Liver (tissue), 9 donors: ENCODE measurements around the gene MYBPC1. TPM values are rescaled to one million over a fixed set of nuclear protein-coding genes. Genes with fewer than 3 reads are reported as not detected.

Experiments used
- DNase-seq: peaks from one replicate; pipeline ENCODE4 v3.0.0-alpha.2; 2017; ENCODE audit warnings: low spot score
- H3K27ac ChIP-seq, 2 donors: one replicate each; pipeline ENCODE4 v1.7.0; 2013; ENCODE audit warnings: inconsistent platforms in 2 of 2, low read length in 2 of 2, control low read depth in 1 of 2, low read depth in 1 of 2, mild to moderate bottlenecking in 1 of 2
- H3K27me3 ChIP-seq, 4 donors: one replicate each; pipeline versions ENCODE4 v1.6.1 to v1.7.0; 2013; ENCODE audit warnings: low read length in 3 of 4, inconsistent platforms in 1 of 4, mild to moderate bottlenecking in 1 of 4, moderate library complexity in 1 of 4; ENCODE audit not compliant: control insufficient read depth in 4 of 4, insufficient read depth in 4 of 4
- H3K36me3 ChIP-seq, 4 donors: one replicate each; pipeline versions ENCODE4 v1.6.1 to v1.7.0; 2013; ENCODE audit warnings: low read length in 3 of 4, mild to moderate bottlenecking in 3 of 4, low read depth in 1 of 4, moderate library complexity in 1 of 4; ENCODE audit not compliant: control insufficient read depth in 4 of 4, insufficient read depth in 3 of 4
- H3K4me1 ChIP-seq, 4 donors: one replicate each; pipeline versions ENCODE4 v1.6.1 to v1.7.0; 2013; ENCODE audit warnings: low read length in 3 of 4, mild to moderate bottlenecking in 3 of 4, moderate library complexity in 1 of 4; ENCODE audit not compliant: control insufficient read depth in 4 of 4, insufficient read depth in 4 of 4
- H3K4me3 ChIP-seq, 3 donors: one replicate each; pipeline versions ENCODE4 v1.6.1 to v1.7.0; 2013; ENCODE audit warnings: low read length in 3 of 3, control low read depth in 1 of 3, low read depth in 1 of 3, mild to moderate bottlenecking in 1 of 3
- H3K9ac ChIP-seq, 2 donors: one replicate each; pipeline ENCODE4 v1.7.0; 2013; ENCODE audit warnings: low read length in 2 of 2, mild to moderate bottlenecking in 2 of 2, moderate library complexity in 2 of 2, control low read depth in 1 of 2, low read depth in 1 of 2
- H3K9me3 ChIP-seq, 4 donors: one replicate each; pipeline versions ENCODE4 v1.6.1 to v1.7.0; 2013; ENCODE audit warnings: low read length in 3 of 4; ENCODE audit not compliant: control insufficient read depth in 4 of 4
- CTCF ChIP-seq: fragments of 150-350 bp; IDR thresholded peaks from 2 replicates; pipeline ENCODE4 v1.5.1; 2017; ENCODE audit warnings: improper control_type of control experiment, low read depth, low read length; ENCODE audit not compliant: missing input control
- EGR1 ChIP-seq, 2 donors: IDR thresholded peaks; 2 replicates each; pipeline ENCODE4 v1.6.1; 2016 to 2018; ENCODE audit warnings: antibody characterized with exemption in 2 of 2, low read depth in 2 of 2
- FOXA1 ChIP-seq: IDR thresholded peaks from 2 replicates; pipeline ENCODE4 v1.6.1; 2016; ENCODE audit warnings: antibody characterized with exemption
- FOXA2 ChIP-seq: IDR thresholded peaks from 2 replicates; pipeline ENCODE4 v1.6.1; 2016; ENCODE audit warnings: antibody characterized with exemption
- GABPA ChIP-seq, 2 donors: IDR thresholded peaks in 1 of 2; conservative IDR thresholded peaks in 1 of 2; 2 replicates each; pipeline ENCODE4 v1.6.1; 2016; ENCODE audit warnings: antibody characterized with exemption in 2 of 2, mild to moderate bottlenecking in 1 of 2, moderate library complexity in 1 of 2
- HNF4A ChIP-seq, 2 donors: conservative IDR thresholded peaks; 2 replicates each; pipeline ENCODE4 v1.6.1; 2016; ENCODE audit warnings: antibody characterized with exemption in 2 of 2, mild to moderate bottlenecking in 2 of 2
- HNF4G ChIP-seq: IDR thresholded peaks from 2 replicates; pipeline ENCODE4 v1.6.1; 2016; ENCODE audit warnings: antibody characterized with exemption
- JUND ChIP-seq, 2 donors: IDR thresholded peaks; 2 replicates each; pipeline ENCODE4 v1.6.1; 2016; ENCODE audit warnings: antibody characterized with exemption in 2 of 2
- MAX ChIP-seq: IDR thresholded peaks from 2 replicates; pipeline ENCODE4 v1.6.1; 2016; ENCODE audit warnings: antibody characterized with exemption
- RAD21 ChIP-seq, 2 donors: IDR thresholded peaks; 2 replicates each; pipeline ENCODE4 v1.6.1; 2016; ENCODE audit warnings: antibody characterized with exemption in 2 of 2, mild to moderate bottlenecking in 2 of 2
- REST ChIP-seq: IDR thresholded peaks from 2 replicates; pipeline ENCODE4 v1.6.1; 2016; ENCODE audit warnings: antibody characterized with exemption, mild to moderate bottlenecking
- RXRA ChIP-seq, 2 donors: IDR thresholded peaks; 2 replicates each; pipeline ENCODE4 v1.6.1; 2017 to 2018; ENCODE audit warnings: antibody characterized with exemption in 2 of 2, mild to moderate bottlenecking in 1 of 2
- SP1 ChIP-seq: IDR thresholded peaks from 2 replicates; pipeline ENCODE4 v1.6.1; 2018; ENCODE audit warnings: antibody characterized with exemption, mild to moderate bottlenecking
- ZBTB33 ChIP-seq: IDR thresholded peaks from 2 replicates; pipeline ENCODE4 v1.6.1; 2016; ENCODE audit warnings: antibody characterized with exemption
- WGBS: extraction: QIAGEN DNeasy Blood & Tissue Kit; methylation state at CpG from one replicate; pipeline ENCODE4 v1.1.7; 2013; 5-methylcytosine and 5-hydroxymethylcytosine counted together
- polyA plus RNA-seq, 2 donors: library from polyadenylated mRNA; stranded (reverse) in 1 of 2; unstranded in 1 of 2; fragments of 200-250 nt in 1 of 2; fragments of >200 nt in 1 of 2; fragmentation: Nextera tagmentation in 1 of 2; extraction: Ambion mirVana in 1 of 2; gene quantifications; one replicate each; pipeline versions ENCODE4 v1.2.1 to v1.2.3, GENCODE V29; 2013 to 2015
- total RNA-seq, 2 donors: library from RNA; depleted of rRNA; stranded (reverse); fragments of >200 nt; gene quantifications; one replicate each; pipeline ENCODE4 v1.2.3, GENCODE V29; 2014
- donor health status: healthy.
- donor health status: healthy.
- donor health status: healthy.
- donor health status: healthy.
- donor health status: healthy.

MYBPC1 gene
- total and polyA plus RNA-seq, 4 donors = under 0.01 TPM; not detected in 3

GRCh38 chr12:101729842-101730241, 135.1 kb downstream of the MYBPC1 start:
- peaks cover 4 to 37% (median 22%) of the 10 kb centered on the region in 4 donors for H3K36me3 ChIP-seq
- no peak overlapping the region for H3K27ac ChIP-seq
- no peaks in the 10 kb centered on the region for H3K27me3 ChIP-seq
- TF ChIP-seq HNF4G = no peak
- no peak overlapping the region for H3K4me3 ChIP-seq
- H3K9ac ChIP-seq = no peak overlapping the region
- no peak for DNase-seq
- H3K4me1 ChIP-seq = peaks cover 0 to 4% (median 0%) of the 10 kb centered on the region in 4 donors
- H3K9me3 ChIP-seq = no peaks in the 10 kb centered on the region

GRCh38 chr12:101732318-101732717, 137.5 kb downstream of the MYBPC1 start:
- Histone ChIP-seq H3K9me3 (no peaks in the 10 kb centered on the region), H3K4me1 (peaks cover 0 to 4% (median 2%) of the 10 kb centered on the region in 4 donors), H3K4me3 (no peak overlapping the region), H3K36me3 (peaks cover 4 to 29% (median 12%) of the 10 kb centered on the region in 4 donors), H3K27ac (no peak overlapping the region), H3K27me3 (no peaks in the 10 kb centered on the region), H3K9ac (no peak overlapping the region)
- no peak for TF ChIP-seq SP1
- no peak for TF ChIP-seq JUND (IDR thresholded peaks at IDR 0.05)
- TF ChIP-seq HNF4A (conservative IDR thresholded peaks at IDR 0.05) = no peak
- TF ChIP-seq REST = no peak
- TF ChIP-seq RAD21 (IDR thresholded peaks at IDR 0.05) = no peak
- no peak for TF ChIP-seq ZBTB33
- TF ChIP-seq GABPA (IDR thresholded peaks at IDR 0.05 in 1 of 2, conservative IDR thresholded peaks at IDR 0.05 in 1 of 2) = no peak
- no peak for TF ChIP-seq MAX
- DNase-seq = no peak
- 98% methylated on average over 1 of the region's 1 CpG for WGBS

- H3K4me3 ChIP-seq = no peak overlapping the region
- peaks cover 0 to 4% (median 2%) of the 10 kb centered on the region in 4 donors for H3K4me1 ChIP-seq
- DNase-seq = no peak
- TF ChIP-seq EGR1 (IDR thresholded peaks at IDR 0.05; ENCODE audit: low read depth in 2 of 2) (no peak), FOXA1 (no peak), FOXA2 (no peak), CTCF (no peak), RXRA (IDR thresholded peaks at IDR 0.05) (no peak), GABPA (IDR thresholded peaks at IDR 0.05 in 1 of 2, conservative IDR thresholded peaks at IDR 0.05 in 1 of 2) (no peak), HNF4G (no peak), JUND (IDR thresholded peaks at IDR 0.05) (no peak)
- H3K9me3 ChIP-seq = no peaks in the 10 kb centered on the region
- WGBS = 85% methylated on average over 2 of the region's 2 CpGs
- H3K9ac ChIP-seq = no peak overlapping the region
- H3K36me3 ChIP-seq = peaks cover 4 to 33% (median 11%) of the 10 kb centered on the region in 4 donors
- H3K27ac ChIP-seq = no peak overlapping the region
- H3K27me3 ChIP-seq = no peaks in the 10 kb centered on the region
These were observed 138.4 kb downstream of the MYBPC1 start for GRCh38 chr12:101733166-101733565.
